GM18517 (cell line): ENCODE data around the gene SLC1A3.
A peak's percentile ranks its signal among the peaks of the same experiment; 100 is the strongest.
"Not testable (repeated sequence)": the region's sequence is repeated elsewhere in the genome, so short reads cannot be mapped to it uniquely, and the experiment has no call there.

ENCODE experiments used
- ATAC-seq: cut with Tn5 transposase; IDR thresholded peaks from one replicate; pipeline ENCODE4 v1.9.1; 2021; ENCODE audit warnings: mild to moderate bottlenecking, moderate library complexity; ENCODE audit not compliant: unreplicated experiment

Gene SLC1A3

DNA sequence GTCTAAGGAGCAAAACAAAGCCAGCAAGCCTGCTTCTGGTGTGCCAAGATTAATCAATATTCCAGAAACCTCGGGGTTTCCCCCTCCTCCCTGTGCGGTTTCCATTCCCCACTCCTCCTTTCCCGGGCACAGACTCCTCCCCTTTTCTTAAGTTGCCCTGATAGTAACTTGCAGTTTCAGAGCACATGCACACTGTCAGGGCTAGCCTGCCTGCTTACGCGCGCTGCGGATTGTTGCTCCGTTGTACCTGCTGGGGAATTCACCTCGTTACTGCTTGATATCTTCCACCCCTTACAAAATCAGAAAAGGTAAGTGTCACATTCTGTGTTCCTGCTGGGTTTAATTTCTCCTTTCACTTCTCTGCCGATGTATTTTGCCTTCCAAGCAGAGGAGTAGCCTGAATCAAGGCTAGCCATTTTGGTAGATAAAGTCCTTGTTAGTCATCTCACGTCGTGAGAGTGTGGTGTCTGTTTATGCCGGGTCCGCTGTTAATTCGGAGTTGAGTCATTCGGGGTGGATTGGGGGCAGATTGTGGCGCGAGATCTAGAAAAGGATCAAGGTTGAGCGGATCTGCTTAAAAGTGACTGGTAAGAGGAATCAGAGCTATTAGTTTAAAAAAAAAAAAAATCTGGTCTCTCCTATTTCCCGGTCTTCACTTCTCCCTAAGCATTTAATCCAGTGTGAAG, at the start of gene SLC1A3:
Gene SLC1A3 (plus strand): TSS at position 179 of the 686 bp plus-strand sequence. CDS start 1,818 bp downstream, outside the sequence.
- peak; percentile 85 for ATAC-seq

DNA sequence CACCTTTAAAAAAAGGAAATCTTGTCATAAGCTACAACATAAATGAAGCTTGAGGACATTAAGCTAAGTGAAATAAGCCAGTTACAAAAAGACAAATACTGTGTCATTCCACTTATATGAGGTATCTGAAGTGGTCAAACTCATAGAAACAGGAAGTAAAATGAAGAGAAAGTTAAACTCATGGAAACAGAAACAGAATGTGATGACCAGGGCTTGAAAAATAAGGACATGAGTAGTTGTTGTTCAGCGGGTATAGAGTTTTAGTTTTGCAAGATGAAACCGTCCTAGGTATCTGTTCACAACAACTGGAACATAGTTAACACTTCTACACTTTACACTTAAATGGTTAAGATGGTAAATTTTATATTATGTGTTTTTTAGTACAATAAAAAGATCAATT, 47.8 kb upstream of the SLC1A3 start:
- no peak for ATAC-seq

DNA sequence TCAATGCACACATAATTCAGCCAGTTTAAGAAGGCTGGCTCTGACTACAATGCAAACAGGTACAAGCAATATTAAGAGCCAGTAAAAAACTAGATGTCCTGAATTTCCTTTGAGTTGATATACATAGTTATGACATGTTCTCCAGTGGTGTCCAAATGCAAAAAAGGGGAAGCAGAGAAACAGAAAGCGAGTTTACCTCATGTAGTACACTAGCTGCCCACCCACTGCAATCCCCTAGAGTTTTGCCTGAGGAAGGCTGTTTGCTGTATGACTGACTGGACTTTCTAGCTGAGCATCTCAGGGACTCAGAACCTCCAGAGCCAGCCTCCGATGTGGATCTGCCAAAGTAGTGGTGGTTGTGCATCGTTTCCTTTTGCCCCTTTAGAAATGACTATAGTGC, 44.8 kb upstream of the SLC1A3 start:
- ATAC-seq, result no peak

DNA sequence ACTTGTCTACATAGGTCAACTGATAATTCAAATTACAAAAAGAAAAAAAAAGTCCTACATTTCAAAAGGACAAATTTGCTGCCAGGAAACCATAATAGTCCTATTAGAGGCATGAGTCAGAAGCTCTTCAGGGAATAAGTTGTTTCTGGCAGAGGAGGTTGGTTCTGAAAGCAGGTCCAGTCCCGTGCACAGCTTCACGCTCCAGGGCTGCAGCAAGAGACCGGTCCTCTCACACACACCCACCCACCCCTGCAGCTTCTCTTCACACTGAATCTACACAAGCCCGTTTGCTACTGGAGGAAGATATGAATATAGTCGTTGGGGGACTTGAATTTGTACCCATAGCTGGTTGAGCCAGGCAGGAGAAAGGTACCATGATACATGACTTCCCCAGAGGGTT, 36.9 kb upstream of the SLC1A3 start:
- no peak for ATAC-seq

DNA sequence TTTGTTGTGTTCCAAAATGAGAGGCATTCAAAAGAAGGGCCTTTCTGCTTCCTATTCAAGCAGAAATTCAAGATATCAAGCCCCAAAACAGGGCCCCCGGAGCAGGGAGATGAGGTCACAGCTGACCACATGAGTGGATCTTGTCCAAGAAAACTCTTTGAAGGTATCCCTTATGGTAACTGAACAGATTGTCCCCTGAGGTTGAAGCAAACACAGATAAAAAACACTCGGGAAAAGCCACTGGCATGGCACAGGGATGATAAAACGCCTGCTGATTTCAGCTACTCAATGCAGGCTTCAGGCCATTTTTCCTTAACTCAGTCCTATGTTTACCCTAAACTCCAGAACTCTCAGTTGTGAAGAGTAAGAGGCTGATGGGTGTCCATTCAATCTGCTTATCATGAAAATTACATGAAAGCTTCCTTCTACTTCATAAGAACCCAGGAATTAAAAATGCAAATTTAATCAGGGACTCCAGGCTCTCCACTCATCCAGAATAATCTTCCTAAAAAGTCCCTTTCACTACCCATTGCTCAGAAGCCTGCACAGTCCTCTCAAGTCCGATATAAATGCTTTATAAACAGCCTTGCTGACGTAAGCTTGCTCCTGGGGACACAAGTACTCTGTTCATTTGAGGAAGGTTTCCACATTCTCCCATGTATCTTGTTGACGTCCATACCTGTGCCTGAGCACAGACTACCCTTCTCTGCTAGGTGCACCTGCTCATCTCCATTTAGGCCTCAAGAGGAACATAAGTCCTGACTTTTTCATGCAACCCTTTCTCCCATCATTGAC, 35.9 kb upstream of the SLC1A3 start:
- ATAC-seq, result no peak

- no peak for ATAC-seq
Observed at GRCh38 chr5:36571401-36572042, 34.9 kb upstream of the SLC1A3 start.

GRCh38 chr5:36573438-36573837, 33.0 kb upstream of the SLC1A3 start:
- ATAC-seq, result no peak

DNA sequence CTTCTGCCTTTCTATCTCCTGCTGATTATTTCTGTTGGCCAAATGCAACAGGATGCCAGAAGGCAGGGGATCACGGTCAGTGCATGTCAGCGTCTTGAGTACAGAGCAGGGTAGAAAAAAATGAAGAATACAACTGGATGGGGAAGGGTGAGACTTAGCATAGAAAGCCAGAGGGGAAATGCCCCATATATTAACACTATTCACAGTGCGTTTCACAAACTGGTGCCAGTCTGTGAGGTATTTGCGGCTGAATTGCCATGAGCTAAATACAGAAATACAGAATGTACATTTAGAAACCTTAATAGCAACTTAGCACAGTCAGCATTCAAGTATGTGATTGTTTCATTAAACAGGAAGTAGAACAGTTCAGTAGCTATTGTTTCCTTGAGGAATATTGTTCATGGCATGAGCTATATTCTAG, 31.0 kb upstream of the SLC1A3 start:
- ATAC-seq, result no peak

DNA sequence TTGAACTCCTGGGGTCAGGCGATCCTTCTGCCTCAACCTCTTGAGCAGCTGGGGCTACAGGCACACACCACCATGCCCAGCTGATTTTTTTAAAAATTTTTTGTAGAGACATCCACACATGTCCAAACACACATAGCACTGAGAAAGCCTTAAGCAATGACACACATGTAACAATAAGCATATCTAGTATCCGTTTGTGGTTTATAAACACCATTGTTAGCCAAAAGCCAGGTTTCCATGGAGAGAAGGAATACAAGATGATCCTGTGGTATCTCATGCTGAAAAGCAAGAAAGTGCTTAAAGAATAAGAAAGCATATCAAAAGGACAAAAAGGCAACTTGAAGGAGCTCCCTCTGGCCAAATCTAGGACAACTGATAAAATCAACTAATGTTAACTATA, 29.7 kb upstream of the SLC1A3 start:
- no peak for ATAC-seq

DNA sequence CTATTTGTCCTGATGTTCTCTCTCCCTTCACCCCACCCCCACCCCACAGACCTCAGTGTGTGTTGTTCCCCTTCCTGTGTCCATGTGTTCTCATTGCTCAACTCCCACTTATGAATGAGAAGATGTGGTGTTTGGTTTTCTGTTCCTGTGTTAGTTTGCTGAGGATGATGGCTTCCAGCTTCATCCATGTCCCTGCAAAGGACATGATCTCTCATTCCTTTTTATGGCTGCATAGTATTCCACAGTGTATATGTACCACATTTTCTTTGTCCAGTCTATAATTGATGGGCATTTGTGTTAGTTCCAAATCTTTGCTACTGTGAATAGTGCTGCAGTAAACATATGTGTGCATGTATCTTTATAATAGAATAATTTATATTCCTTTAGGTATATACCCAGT, 26.5 kb upstream of the SLC1A3 start:
- not testable (repeated sequence) for ATAC-seq

DNA sequence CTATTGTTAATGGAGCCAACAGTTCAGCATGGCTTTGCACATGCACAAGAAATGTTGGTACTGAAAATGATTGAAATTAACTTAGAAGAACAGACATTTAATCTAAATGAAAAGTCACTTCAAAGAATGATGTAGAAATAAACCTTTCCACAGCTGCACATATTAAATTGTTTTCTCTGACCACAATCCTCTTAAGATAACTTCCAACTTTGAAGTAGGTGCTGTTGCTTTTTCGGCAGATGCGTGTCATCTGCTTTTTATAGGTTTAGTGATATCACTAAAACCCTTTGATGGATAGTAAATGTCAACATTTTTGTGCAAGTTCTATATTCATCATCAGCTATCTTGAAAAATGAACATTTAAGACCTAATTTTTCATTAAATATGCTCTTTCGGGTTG, 25.3 kb upstream of the SLC1A3 start:
- no peak for ATAC-seq

- ATAC-seq, result no peak
Observed at GRCh38 chr5:36584009-36584875, 22.2 kb upstream of the SLC1A3 start.

DNA sequence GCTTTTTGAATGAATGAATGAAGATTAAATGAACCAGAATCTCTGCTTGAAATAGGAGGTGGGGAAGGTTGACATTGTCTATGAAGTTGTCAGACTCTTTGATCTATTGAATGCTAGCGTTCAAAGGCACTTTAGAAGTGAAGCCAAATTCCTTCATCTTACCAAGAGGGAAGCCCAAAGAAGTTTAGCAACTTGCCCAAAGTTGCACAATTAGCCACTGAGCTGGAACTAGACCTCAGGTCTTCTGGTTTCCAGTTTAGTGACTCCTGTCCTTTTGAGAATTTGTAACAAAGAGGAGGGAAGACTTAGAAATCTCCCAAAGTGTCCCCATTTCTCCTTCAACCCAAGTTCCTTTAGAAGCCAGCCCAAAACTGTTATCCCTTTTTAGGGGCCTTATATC, 20.7 kb upstream of the SLC1A3 start:
- no peak for ATAC-seq

GRCh38 chr5:36587354-36587753, 19.1 kb upstream of the SLC1A3 start:
- ATAC-seq, result no peak

GRCh38 chr5:36589735-36590134, 16.7 kb upstream of the SLC1A3 start:
- ATAC-seq, result not testable (repeated sequence)

GRCh38 chr5:36590513-36591286, 15.7 kb upstream of the SLC1A3 start:
- ATAC-seq, result no peak

DNA sequence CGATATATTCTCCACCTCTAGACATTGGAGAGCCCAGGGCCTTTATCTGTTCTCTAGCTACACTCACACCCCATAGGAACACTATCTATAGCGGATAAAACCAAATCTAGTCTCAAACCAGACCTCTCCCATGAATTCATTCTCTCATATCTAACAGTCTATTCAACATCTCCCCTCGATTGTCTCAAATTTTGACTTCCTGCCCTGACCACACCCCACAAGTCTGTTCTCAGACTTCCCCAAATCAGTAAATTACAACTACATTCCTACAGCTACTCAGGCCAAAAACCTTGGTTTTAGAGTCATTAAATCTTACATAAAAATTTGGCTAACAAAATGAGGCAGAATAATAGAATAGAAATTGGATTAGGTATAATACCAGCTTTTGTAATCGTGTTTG, 12.5 kb upstream of the SLC1A3 start:
- ATAC-seq, result no peak

- no peak for ATAC-seq
Observed at GRCh38 chr5:36596247-36596646, 10.2 kb upstream of the SLC1A3 start.

GRCh38 chr5:36596756-36597155, 9.7 kb upstream of the SLC1A3 start:
- ATAC-seq, result no peak

DNA sequence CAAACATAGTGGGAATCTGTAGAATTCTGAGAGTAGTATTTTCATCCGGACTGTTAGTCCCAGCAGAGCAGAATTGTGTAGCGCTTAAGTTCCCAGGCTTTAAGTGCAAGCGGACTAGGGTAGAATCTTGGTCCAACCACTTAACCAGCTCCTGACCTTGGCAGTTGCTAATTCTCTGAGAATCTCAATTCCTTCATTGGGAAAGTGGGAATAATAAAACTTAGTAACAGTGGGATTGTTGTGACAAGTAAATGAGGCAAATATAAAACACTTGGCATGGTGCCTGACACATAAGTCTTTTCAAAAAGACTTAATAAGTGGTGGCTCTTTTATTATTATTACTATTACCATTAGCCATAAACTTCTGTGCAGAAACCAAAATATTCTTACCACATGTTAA, 8.4 kb upstream of the SLC1A3 start:
- no peak for ATAC-seq
